A549 (cell line): ENCODE data around the gene RAVER1. TPM values are rescaled to one million over a fixed set of nuclear protein-coding genes. Genes with fewer than 3 reads are reported as not detected.

Experiments
- ATAC-seq, 2 experiments: fragments of 200-7000 bp in 1 of 2; fragments of >200 bp in 1 of 2; cut with Nextera tagmentation in 1 of 2; cut with Tn5 transposase in 1 of 2; 3 replicates each; pipeline versions ENCODE4 v1.8.0 to v1.9.1; 2018 to 2020; ENCODE audit warnings: mild to moderate bottlenecking in 1 of 2, moderate library complexity in 1 of 2
- CTCF ChIA-PET: fragments of 300-600 bp; sonication (Branson Sonifier 250); formaldehyde crosslinking; extraction: SDS; loops from one replicate; lab custom pipeline; 2021; ENCODE audit warnings: antibody characterized with exemption, inconsistent platforms; lab: Yijun Ruan, JAX
- POLR2A ChIA-PET: fragments of 350-600 bp; formaldehyde crosslinking; extraction: SDS; loops from one replicate; lab custom pipeline; 2021; ENCODE audit warnings: antibody characterized with exemption, inconsistent platforms; lab: Yijun Ruan, JAX
- DNase-seq, 2 experiments: peaks; one replicate each; pipeline versions ENCODE4 v3.0.0 to v3.0.0-alpha.2; 2011 to 2016; ENCODE audit warnings: low read depth in 1 of 2, low spot score in 1 of 2
- FAIRE-seq: peaks from 2 replicates; lab custom pipeline; 2011; peaks lifted over from hg19 to GRCh38; lab: Jason Lieb, UNC
- H3K27ac ChIP-seq, 2 experiments: fragments of >200 bp; sonication (Bioruptor Twin); formaldehyde crosslinking; 3 replicates each; pipeline ENCODE4 v1.5.1; 2016 to 2017
- H3K4me1 ChIP-seq: fragments of >200 bp; sonication (Bioruptor Twin); formaldehyde crosslinking; 3 replicates; pipeline ENCODE4 v1.6.1; 2016
- H3K4me2 ChIP-seq: fragments of >200 bp; sonication (Bioruptor Twin); formaldehyde crosslinking; 3 replicates; pipeline ENCODE4 v1.6.1; 2016
- H3K4me3 ChIP-seq: fragments of >200 bp; sonication (Bioruptor Twin); formaldehyde crosslinking; 3 replicates; pipeline ENCODE4 v1.5.1; 2016
- H3K9me3 ChIP-seq: fragments of >200 bp; sonication (Bioruptor Twin); formaldehyde crosslinking; 3 replicates; pipeline ENCODE4 v1.6.1; 2016
- CBX2 ChIP-seq: fragments of 200-600 bp; sonication (generic); IDR thresholded peaks from 2 replicates; pipeline ENCODE4 v1.6.1; 2016; ENCODE audit warnings: low read depth, mild to moderate bottlenecking, borderline replicate concordance
- EHMT2 ChIP-seq: fragments of 200-600 bp; sonication (generic); IDR thresholded peaks from 2 replicates; pipeline ENCODE4 v1.6.1; 2016; ENCODE audit warnings: antibody characterized with exemption, low read depth, mild to moderate bottlenecking, moderate library complexity
- FOSL2 ChIP-seq, 2 experiments: fragments of 450-650 bp in 1 of 2; fragments of >200 bp in 1 of 2; sonication (Bioruptor Twin) in 1 of 2; formaldehyde crosslinking; IDR thresholded peaks; 2 replicates each; pipeline versions ENCODE4 v1.5.0 to v1.6.1; 2016 to 2020; ENCODE audit warnings: mild to moderate bottlenecking in 1 of 2, moderate library complexity in 1 of 2
- GATA3 ChIP-seq: IDR thresholded peaks from 2 replicates; pipeline ENCODE4 v1.6.1; 2012; ENCODE audit warnings: borderline replicate concordance
- HEYL ChIP-seq: fragments of 250-450 bp; sonication (Bioruptor Pico); IDR thresholded peaks from 2 replicates; pipeline ENCODE4 v1.8.0; 2021; ENCODE audit warnings: mild to moderate bottlenecking, moderate library complexity
- HOXB13 ChIP-seq: fragments of 250-450 bp; sonication (Bioruptor Pico); IDR thresholded peaks from 2 replicates; pipeline ENCODE4 v1.5.0; 2020; ENCODE audit warnings: low read depth, mild to moderate bottlenecking, moderate library complexity
- JUN ChIP-seq, 2 experiments: fragments of >200 bp; sonication (Bioruptor Twin); formaldehyde crosslinking; IDR thresholded peaks; 2 replicates in 1 of 2; 3 replicates in 1 of 2; pipeline ENCODE4 v1.6.1; 2016 to 2017
- JUNB ChIP-seq: fragments of >200 bp; sonication (Bioruptor Twin); formaldehyde crosslinking; IDR thresholded peaks from 2 replicates; pipeline ENCODE4 v1.6.1; 2016
- KDM1A ChIP-seq: fragments of 200-600 bp; sonication (generic); IDR thresholded peaks from 2 replicates; pipeline ENCODE4 v1.6.1; 2016; ENCODE audit warnings: low read depth, mild to moderate bottlenecking
- NFE2L2 ChIP-seq: fragments of 150-350 bp; conservative IDR thresholded peaks from 2 replicates; pipeline ENCODE4 v1.6.1; 2014; ENCODE audit warnings: low read length
- PHF8 ChIP-seq: fragments of 200-600 bp; sonication (generic); IDR thresholded peaks from 2 replicates; pipeline ENCODE4 v1.6.1; 2016; ENCODE audit warnings: low read depth, mild to moderate bottlenecking, antibody characterized with exemption, moderate library complexity, borderline replicate concordance
- POLR2A ChIP-seq: IDR thresholded peaks from 2 replicates; pipeline ENCODE4 v1.6.1; 2012; ENCODE audit warnings: mild to moderate bottlenecking, low read length
- RAD21 ChIP-seq, 2 experiments: fragments of >200 bp in 1 of 2; sonication (Bioruptor Twin) in 1 of 2; formaldehyde crosslinking in 1 of 2; IDR thresholded peaks in 1 of 2; conservative IDR thresholded peaks in 1 of 2; 2 replicates in 1 of 2; 3 replicates in 1 of 2; pipeline ENCODE4 v1.6.1; 2012 to 2018; ENCODE audit warnings: inconsistent platforms in 1 of 2
- RFX5 ChIP-seq: fragments of 450-650 bp; IDR thresholded peaks from 2 replicates; pipeline ENCODE4 v1.7.1; 2014; ENCODE audit warnings: antibody characterized with exemption, mild to moderate bottlenecking, moderate library complexity
- TP53 ChIP-seq: fragments of 250-450 bp; sonication (Bioruptor Pico); IDR thresholded peaks from 2 replicates; pipeline ENCODE4 v1.5.0; 2021; ENCODE audit warnings: mild to moderate bottlenecking, moderate library complexity
- ZC3H11A ChIP-seq: fragments of 450-650 bp; IDR thresholded peaks from 2 replicates; pipeline ENCODE4 v1.6.1; 2014; ENCODE audit warnings: antibody characterized with exemption, mild to moderate bottlenecking
- ZFP36 ChIP-seq: fragments of 450-650 bp; IDR thresholded peaks from 2 replicates; pipeline ENCODE4 v1.6.1; 2014; ENCODE audit warnings: borderline replicate concordance; ENCODE audit not compliant: partially characterized antibody
- ZNF302 ChIP-seq: fragments of 250-450 bp; sonication (Bioruptor Pico); IDR thresholded peaks from 2 replicates; pipeline ENCODE4 v1.9.0; 2021; ENCODE audit warnings: inconsistent platforms, mild to moderate bottlenecking, moderate library complexity
- ZSCAN20 ChIP-seq: fragments of 250-450 bp; sonication (Bioruptor Pico); IDR thresholded peaks from 2 replicates; pipeline ENCODE4 v1.8.0; 2022; ENCODE audit warnings: mild to moderate bottlenecking, moderate library complexity
- WGBS: methylation state at CpG from one replicate; pipeline ENCODE4 v1.1.6; 2017; ENCODE audit errors: missing lambda C conversion rate; 5-methylcytosine and 5-hydroxymethylcytosine counted together
- polyA plus RNA-seq, 4 experiments: library from polyadenylated mRNA; depleted of rRNA in 3 of 4; stranded (reverse); fragments of >200 nt; fragmentation: RNase III in 1 of 4; extraction: RNeasy Plus Mini Kit Qiagen cat#74134 plus additional on column Dnase treatment in 1 of 4; gene quantifications; 2 replicates in 3 of 4; 3 replicates in 1 of 4; pipeline ENCODE4 v1.2.3, GENCODE V29; 2011 to 2017
- TF ChIP-seq, protein P1 (sequence below): IDR thresholded peaks from 2 replicates; pipeline ENCODE4 v1.6.1; 2012
- TF ChIP-seq, protein P2 (sequence below): fragments of 450-650 bp; IDR thresholded peaks from 2 replicates; pipeline ENCODE4 v1.6.1; 2014; ENCODE audit warnings: antibody characterized with exemption
- TF ChIP-seq, protein P3 (sequence below): IDR thresholded peaks from 2 replicates; pipeline ENCODE4 v1.6.1; 2012; ENCODE audit warnings: low read depth, borderline replicate concordance
- TF ChIP-seq, protein P4 (sequence below): fragments of >200 bp; sonication (Bioruptor Twin); formaldehyde crosslinking; IDR thresholded peaks from 3 replicates; pipeline ENCODE4 v1.5.1; 2016

The RAVER1 gene
- polyA plus RNA-seq, 2 of the 4 experiments (the other 2 are of a cell fraction): 1.8 to 22.1 TPM

DNA sequence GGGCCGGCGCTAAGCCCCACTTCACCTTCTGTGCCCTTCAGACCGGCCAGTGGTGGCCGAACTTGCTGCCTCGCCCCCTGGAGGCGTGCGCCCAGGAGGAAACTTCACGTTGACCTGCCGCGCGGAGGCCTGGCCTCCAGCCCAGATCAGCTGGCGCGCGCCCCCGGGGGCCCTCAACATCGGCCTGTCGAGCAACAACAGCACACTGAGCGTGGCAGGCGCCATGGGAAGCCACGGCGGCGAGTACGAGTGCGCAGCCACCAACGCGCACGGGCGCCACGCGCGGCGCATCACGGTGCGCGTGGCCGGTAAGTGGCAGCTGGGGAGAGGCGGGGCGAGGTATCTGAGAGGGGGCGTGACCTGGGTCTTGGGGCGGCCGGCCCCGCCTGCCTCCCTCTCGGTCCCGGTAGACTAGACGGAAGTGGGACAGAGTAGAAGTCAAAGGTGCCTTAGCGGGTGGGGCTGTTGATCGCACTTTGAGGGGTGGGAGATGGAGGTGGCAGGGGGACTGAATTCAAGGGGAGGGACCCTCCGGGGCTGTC, 38.0 kb downstream of the RAVER1 start:
- no peaks in the 10 kb centered on the region for H3K9me3 ChIP-seq
- peak overlapping the region; percentile 77 for H3K4me2 ChIP-seq
- peak in 1 of 2 experiments; percentile 61 for DNase-seq
- ChIA-PET CTCF (interaction anchor here (1.4 to 1.6 kb wide), 2 partner anchors 13 to 26 kb away, joined by 3 to 5 read pairs; no protein-coding TSS in a partner anchor), POLR2A (no interaction called here)
- H3K4me1 ChIP-seq: peaks cover 12% of the 10 kb centered on the region
- H3K4me3 ChIP-seq: peak overlapping the region; percentile 47
- FAIRE-seq: no peak
- TF ChIP-seq, protein P1, sequence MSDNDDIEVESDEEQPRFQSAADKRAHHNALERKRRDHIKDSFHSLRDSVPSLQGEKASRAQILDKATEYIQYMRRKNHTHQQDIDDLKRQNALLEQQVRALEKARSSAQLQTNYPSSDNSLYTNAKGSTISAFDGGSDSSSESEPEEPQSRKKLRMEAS: peak; percentile 58
- TF ChIP-seq, protein P2, sequence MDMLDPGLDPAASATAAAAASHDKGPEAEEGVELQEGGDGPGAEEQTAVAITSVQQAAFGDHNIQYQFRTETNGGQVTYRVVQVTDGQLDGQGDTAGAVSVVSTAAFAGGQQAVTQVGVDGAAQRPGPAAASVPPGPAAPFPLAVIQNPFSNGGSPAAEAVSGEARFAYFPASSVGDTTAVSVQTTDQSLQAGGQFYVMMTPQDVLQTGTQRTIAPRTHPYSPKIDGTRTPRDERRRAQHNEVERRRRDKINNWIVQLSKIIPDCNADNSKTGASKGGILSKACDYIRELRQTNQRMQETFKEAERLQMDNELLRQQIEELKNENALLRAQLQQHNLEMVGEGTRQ: no peak
- TF ChIP-seq, protein P3, sequence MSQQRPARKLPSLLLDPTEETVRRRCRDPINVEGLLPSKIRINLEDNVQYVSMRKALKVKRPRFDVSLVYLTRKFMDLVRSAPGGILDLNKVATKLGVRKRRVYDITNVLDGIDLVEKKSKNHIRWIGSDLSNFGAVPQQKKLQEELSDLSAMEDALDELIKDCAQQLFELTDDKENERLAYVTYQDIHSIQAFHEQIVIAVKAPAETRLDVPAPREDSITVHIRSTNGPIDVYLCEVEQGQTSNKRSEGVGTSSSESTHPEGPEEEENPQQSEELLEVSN: peak; percentile 18; the same call in 1 of the 2 replicates
- WGBS: 13% methylated on average over 10 of the region's 48 CpGs
- H3K27ac ChIP-seq: peak overlapping the region; percentile 47 to 50; a peak in 5 of 6 replicates
- peak; percentile 52 to 58 for ATAC-seq

DNA sequence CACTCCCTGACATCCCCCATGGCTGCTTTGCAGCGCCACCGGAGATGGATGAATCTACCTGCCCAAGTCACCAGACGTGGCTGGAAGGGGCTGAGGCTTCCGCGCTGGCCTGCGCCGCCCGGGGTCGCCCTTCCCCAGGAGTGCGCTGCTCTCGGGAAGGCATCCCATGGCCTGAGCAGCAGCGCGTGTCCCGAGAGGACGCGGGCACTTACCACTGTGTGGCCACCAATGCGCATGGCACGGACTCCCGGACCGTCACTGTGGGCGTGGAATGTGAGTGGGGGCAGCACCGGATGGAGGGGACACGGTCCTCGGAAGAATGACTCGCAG, 39.0 kb downstream of the RAVER1 start:
- TF ChIP-seq GATA3: no peak
- no peak for TF ChIP-seq FOSL2 (IDR thresholded peaks at IDR 0.05)
- no peak for TF ChIP-seq FOSL2 (CRISPR knock-in tag; IDR thresholded peaks at IDR 0.05)
- no peak for TF ChIP-seq HOXB13
- TF ChIP-seq ZNF302: no peak
- no peak for TF ChIP-seq TP53 (CRISPR knock-in tag)
- no peak for TF ChIP-seq JUN (IDR thresholded peaks at IDR 0.05)
- TF ChIP-seq POLR2A: no peak
- no peak for TF ChIP-seq CBX2
- TF ChIP-seq ZSCAN20 (CRISPR knock-in tag): no peak
- TF ChIP-seq, protein P4, sequence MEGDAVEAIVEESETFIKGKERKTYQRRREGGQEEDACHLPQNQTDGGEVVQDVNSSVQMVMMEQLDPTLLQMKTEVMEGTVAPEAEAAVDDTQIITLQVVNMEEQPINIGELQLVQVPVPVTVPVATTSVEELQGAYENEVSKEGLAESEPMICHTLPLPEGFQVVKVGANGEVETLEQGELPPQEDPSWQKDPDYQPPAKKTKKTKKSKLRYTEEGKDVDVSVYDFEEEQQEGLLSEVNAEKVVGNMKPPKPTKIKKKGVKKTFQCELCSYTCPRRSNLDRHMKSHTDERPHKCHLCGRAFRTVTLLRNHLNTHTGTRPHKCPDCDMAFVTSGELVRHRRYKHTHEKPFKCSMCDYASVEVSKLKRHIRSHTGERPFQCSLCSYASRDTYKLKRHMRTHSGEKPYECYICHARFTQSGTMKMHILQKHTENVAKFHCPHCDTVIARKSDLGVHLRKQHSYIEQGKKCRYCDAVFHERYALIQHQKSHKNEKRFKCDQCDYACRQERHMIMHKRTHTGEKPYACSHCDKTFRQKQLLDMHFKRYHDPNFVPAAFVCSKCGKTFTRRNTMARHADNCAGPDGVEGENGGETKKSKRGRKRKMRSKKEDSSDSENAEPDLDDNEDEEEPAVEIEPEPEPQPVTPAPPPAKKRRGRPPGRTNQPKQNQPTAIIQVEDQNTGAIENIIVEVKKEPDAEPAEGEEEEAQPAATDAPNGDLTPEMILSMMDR: no peak
- no peak for TF ChIP-seq NFE2L2
- TF ChIP-seq RFX5: no peak
- TF ChIP-seq HEYL: no peak
- TF ChIP-seq ZC3H11A: no peak
- no peak for TF ChIP-seq RAD21 (conservative IDR thresholded peaks at IDR 0.05 in 1 of 2, IDR thresholded peaks at IDR 0.05 in 1 of 2)
- CTCF ChIA-PET: interaction anchor here (1.1 to 1.3 kb wide), 2 partner anchors 25 to 94 kb away, joined by 3 to 5 read pairs; no protein-coding TSS in a partner anchor
- no peak for FAIRE-seq
- Histone ChIP-seq H3K27ac (no peak overlapping the region), H3K4me1 (peaks cover 16% of the 10 kb centered on the region), H3K9me3 (no peaks in the 10 kb centered on the region), H3K4me3 (no peak overlapping the region), H3K4me2 (no peak overlapping the region)
- WGBS: 96% methylated on average over 14 of the region's 25 CpGs
- ATAC-seq: no peak
- POLR2A ChIA-PET: interaction anchor here (0.5 kb wide), 1 partner anchor 133 kb away, joined by 4 read pairs; no protein-coding TSS in a partner anchor
- DNase-seq: no peak

DNA sequence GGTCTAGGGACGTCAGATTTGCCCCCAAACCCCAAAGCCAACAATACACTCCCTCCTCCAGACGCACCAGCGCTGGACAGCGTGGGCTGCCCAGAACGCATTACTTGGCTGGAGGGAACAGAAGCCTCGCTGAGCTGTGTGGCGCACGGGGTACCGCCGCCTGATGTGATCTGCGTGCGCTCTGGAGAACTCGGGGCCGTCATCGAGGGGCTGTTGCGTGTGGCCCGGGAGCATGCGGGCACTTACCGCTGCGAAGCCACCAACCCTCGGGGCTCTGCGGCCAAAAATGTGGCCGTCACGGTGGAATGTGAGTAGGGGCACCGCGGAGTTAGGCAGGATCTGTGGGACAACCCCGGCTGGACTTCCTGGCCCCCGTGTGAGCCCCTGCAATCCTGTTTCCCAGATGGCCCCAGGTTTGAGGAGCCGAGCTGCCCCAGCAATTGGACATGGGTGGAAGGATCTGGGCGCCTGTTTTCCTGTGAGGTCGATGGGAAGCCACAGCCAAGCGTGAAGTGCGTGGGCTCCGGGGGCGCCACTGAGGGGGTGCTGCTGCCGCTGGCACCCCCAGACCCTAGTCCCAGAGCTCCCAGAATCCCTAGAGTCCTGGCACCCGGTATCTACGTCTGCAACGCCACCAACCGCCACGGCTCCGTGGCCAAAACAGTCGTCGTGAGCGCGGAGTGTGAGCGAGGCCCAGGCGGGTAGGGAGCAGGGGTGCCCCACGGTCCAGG, 39.5 kb downstream of the RAVER1 start:
- Histone ChIP-seq H3K4me3 (no peak overlapping the region), H3K9me3 (no peaks in the 10 kb centered on the region), H3K27ac (no peak overlapping the region), H3K4me2 (no peak overlapping the region), H3K4me1 (peaks cover 16% of the 10 kb centered on the region)
- TF ChIP-seq KDM1A (no peak), EHMT2 (no peak), PHF8 (no peak), HEYL (no peak), ZFP36 (no peak), JUNB (no peak)
- no peak for FAIRE-seq
- ChIA-PET POLR2A (interaction anchor here (0.5 kb wide), 1 partner anchor 134 kb away, joined by 4 read pairs; no protein-coding TSS in a partner anchor), CTCF (interaction anchor here (0.8 to 1.3 kb wide), 3 partner anchors 24 to 97 kb away, joined by 3 to 5 read pairs (median 3); no protein-coding TSS in a partner anchor)
- 94% methylated on average over 35 of the region's 49 CpGs for WGBS
- ATAC-seq: no peak
- no peak for DNase-seq
